GM23248 (cell line): ENCODE data around the gene PDGFC.

Experiments
- EZH2 ChIP-seq: fragments of 200-600 bp; sonication (generic); IDR thresholded peaks from 2 replicates; pipeline ENCODE4 v1.6.1; 2018; ENCODE audit warnings: antibody characterized with exemption, mild to moderate bottlenecking; ENCODE audit not compliant: insufficient read depth, poor library complexity, severe bottlenecking
- EZH2phosphoT487 ChIP-seq: fragments of 200-600 bp; sonication (generic); IDR thresholded peaks from 2 replicates; pipeline ENCODE4 v1.6.1; 2018; ENCODE audit warnings: antibody characterized with exemption, moderate library complexity, mild to moderate bottlenecking, low read depth; ENCODE audit not compliant: insufficient read depth

GRCh38 chr4:156832886-156833285 lies 138.7 kb downstream of the PDGFC start:
- TF ChIP-seq EZH2, result no peak
- TF ChIP-seq EZH2phosphoT487, result no peak
